ENCODE data around the gene TMEM221. TPM values are rescaled to one million over a fixed set of nuclear protein-coding genes. Genes with fewer than 3 reads are reported as not detected.

Gene TMEM221
- total and polyA plus RNA-seq, 9 of the 15 experiments (the other 6 are each of a cell fraction or from before 2014, with no cell fraction given): 0.06 to 0.35 TPM; not detected in 7

- TF ChIP-seq, protein P1, sequence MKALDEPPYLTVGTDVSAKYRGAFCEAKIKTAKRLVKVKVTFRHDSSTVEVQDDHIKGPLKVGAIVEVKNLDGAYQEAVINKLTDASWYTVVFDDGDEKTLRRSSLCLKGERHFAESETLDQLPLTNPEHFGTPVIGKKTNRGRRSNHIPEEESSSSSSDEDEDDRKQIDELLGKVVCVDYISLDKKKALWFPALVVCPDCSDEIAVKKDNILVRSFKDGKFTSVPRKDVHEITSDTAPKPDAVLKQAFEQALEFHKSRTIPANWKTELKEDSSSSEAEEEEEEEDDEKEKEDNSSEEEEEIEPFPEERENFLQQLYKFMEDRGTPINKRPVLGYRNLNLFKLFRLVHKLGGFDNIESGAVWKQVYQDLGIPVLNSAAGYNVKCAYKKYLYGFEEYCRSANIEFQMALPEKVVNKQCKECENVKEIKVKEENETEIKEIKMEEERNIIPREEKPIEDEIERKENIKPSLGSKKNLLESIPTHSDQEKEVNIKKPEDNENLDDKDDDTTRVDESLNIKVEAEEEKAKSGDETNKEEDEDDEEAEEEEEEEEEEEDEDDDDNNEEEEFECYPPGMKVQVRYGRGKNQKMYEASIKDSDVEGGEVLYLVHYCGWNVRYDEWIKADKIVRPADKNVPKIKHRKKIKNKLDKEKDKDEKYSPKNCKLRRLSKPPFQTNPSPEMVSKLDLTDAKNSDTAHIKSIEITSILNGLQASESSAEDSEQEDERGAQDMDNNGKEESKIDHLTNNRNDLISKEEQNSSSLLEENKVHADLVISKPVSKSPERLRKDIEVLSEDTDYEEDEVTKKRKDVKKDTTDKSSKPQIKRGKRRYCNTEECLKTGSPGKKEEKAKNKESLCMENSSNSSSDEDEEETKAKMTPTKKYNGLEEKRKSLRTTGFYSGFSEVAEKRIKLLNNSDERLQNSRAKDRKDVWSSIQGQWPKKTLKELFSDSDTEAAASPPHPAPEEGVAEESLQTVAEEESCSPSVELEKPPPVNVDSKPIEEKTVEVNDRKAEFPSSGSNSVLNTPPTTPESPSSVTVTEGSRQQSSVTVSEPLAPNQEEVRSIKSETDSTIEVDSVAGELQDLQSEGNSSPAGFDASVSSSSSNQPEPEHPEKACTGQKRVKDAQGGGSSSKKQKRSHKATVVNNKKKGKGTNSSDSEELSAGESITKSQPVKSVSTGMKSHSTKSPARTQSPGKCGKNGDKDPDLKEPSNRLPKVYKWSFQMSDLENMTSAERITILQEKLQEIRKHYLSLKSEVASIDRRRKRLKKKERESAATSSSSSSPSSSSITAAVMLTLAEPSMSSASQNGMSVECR (CRISPR knock-in tag; IDR thresholded peaks at IDR 0.05): peak; percentile 51; the same call in 1 of the 2 replicates
- no peak for TF ChIP-seq ZC3H11A (IDR thresholded peaks at IDR 0.05; ENCODE audit: low read depth, low read length)
- TF ChIP-seq, protein P2, sequence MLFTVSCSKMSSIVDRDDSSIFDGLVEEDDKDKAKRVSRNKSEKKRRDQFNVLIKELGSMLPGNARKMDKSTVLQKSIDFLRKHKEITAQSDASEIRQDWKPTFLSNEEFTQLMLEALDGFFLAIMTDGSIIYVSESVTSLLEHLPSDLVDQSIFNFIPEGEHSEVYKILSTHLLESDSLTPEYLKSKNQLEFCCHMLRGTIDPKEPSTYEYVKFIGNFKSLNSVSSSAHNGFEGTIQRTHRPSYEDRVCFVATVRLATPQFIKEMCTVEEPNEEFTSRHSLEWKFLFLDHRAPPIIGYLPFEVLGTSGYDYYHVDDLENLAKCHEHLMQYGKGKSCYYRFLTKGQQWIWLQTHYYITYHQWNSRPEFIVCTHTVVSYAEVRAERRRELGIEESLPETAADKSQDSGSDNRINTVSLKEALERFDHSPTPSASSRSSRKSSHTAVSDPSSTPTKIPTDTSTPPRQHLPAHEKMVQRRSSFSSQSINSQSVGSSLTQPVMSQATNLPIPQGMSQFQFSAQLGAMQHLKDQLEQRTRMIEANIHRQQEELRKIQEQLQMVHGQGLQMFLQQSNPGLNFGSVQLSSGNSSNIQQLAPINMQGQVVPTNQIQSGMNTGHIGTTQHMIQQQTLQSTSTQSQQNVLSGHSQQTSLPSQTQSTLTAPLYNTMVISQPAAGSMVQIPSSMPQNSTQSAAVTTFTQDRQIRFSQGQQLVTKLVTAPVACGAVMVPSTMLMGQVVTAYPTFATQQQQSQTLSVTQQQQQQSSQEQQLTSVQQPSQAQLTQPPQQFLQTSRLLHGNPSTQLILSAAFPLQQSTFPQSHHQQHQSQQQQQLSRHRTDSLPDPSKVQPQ (CRISPR knock-in tag; IDR thresholded peaks at IDR 0.05; ENCODE audit: borderline replicate concordance): no peak
- no peak for TF ChIP-seq CHD1 (IDR thresholded peaks at IDR 0.05; ENCODE audit: low read length)
- TF ChIP-seq U2AF1 (optimal IDR thresholded peaks at IDR 0.05; ENCODE audit: low read depth, low read length): no peak
- TF ChIP-seq TCF7L2 (IDR thresholded peaks at IDR 0.05; ENCODE audit: low read depth, low read length): no peak
- TF ChIP-seq HMBOX1 (IDR thresholded peaks at IDR 0.05): no peak
- TF ChIP-seq XRCC5 (IDR thresholded peaks at IDR 0.05; ENCODE audit: low read depth, low read length): no peak
- no peak for TF ChIP-seq HES1 (IDR thresholded peaks at IDR 0.05; ENCODE audit: low read depth)
- no peak for TF ChIP-seq ZNF551 (CRISPR knock-in tag; IDR thresholded peaks at IDR 0.05)
- TF ChIP-seq GMEB1 (CRISPR knock-in tag; IDR thresholded peaks at IDR 0.05): no peak
- no peak for TF ChIP-seq BMI1 (IDR thresholded peaks at IDR 0.05; ENCODE audit: low read length)
- TF ChIP-seq, protein P3, sequence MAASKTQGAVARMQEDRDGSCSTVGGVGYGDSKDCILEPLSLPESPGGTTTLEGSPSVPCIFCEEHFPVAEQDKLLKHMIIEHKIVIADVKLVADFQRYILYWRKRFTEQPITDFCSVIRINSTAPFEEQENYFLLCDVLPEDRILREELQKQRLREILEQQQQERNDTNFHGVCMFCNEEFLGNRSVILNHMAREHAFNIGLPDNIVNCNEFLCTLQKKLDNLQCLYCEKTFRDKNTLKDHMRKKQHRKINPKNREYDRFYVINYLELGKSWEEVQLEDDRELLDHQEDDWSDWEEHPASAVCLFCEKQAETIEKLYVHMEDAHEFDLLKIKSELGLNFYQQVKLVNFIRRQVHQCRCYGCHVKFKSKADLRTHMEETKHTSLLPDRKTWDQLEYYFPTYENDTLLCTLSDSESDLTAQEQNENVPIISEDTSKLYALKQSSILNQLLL (CRISPR knock-in tag; IDR thresholded peaks at IDR 0.05; ENCODE audit: borderline replicate concordance): no peak
- TF ChIP-seq CBX1 (IDR thresholded peaks at IDR 0.05; ENCODE audit: low read depth): peak; percentile 92; the same call in 1 of the 2 replicates
These were observed 53.5 kb downstream of the TMEM221 start (continued) for GRCh38 chr19:17394891-17395415.

All from K562 (cell line).